Testis (tissue), 5 donors: ENCODE data around the gene OR10X1. TPM values are rescaled to one million over a fixed set of nuclear protein-coding genes. Genes with fewer than 3 reads are reported as not detected.

Experiments used
- DNase-seq: peaks from one replicate; pipeline ENCODE4 v3.0.0-alpha.2; 2019
- H3K27ac ChIP-seq, 2 donors: fragments of 200-600 bp; sonication (generic); one replicate each; pipeline ENCODE4 v1.5.1; 2019
- H3K27me3 ChIP-seq: fragments of 200-600 bp; sonication (generic); one replicate; pipeline ENCODE4 v1.5.1; 2019
- H3K36me3 ChIP-seq: fragments of 200-600 bp; sonication (generic); one replicate; pipeline ENCODE4 v1.5.1; 2017; ENCODE audit warnings: low read depth; ENCODE audit errors: missing control alignments
- H3K4me1 ChIP-seq: fragments of 200-600 bp; sonication (generic); one replicate; pipeline ENCODE4 v1.5.1; 2019
- H3K4me3 ChIP-seq, 2 donors: fragments of 200-600 bp; sonication (generic); one replicate each; pipeline ENCODE4 v1.5.1; 2017 to 2019
- H3K9me3 ChIP-seq: fragments of 200-600 bp; sonication (generic); one replicate; pipeline ENCODE4 v1.5.1; 2017
- CTCF ChIP-seq, 3 experiments: fragments of 450-650 bp in 2 of 3; fragments of 200-600 bp in 1 of 3; sonication (generic) in 1 of 3; IDR thresholded peaks; one replicate each; pipeline ENCODE4 v1.5.1; 2016 to 2019; ENCODE audit warnings: antibody characterized with exemption in 3 of 3, mild to moderate bottlenecking in 2 of 3, moderate library complexity in 1 of 3
- POLR2A ChIP-seq: fragments of 450-650 bp; IDR thresholded peaks from one replicate; pipeline ENCODE4 v1.6.1; 2017; ENCODE audit warnings: antibody characterized with exemption, mild to moderate bottlenecking, moderate library complexity
- WGBS, 2 donors: methylation state at CpG; one replicate each; pipeline ENCODE4 v1.1.5; 2018; 5-methylcytosine and 5-hydroxymethylcytosine counted together
- intact Hi-C: fragments of 100-400 bp; cut with DNase I; formaldehyde crosslinking; loops from one replicate; pipeline ENCODE4 v1.15.1; 2023; ENCODE audit warnings: low total_unique reads
- long read RNA-seq, 2 donors: transcript quantifications; one replicate each; lab custom pipeline, GENCODE V29; 2026
- polyA plus RNA-seq: library from polyadenylated mRNA; stranded (reverse); fragments of 350-450 nt; fragmentation: Illumina TruSeq; extraction: RNeasy Lipid Tissue Mini Kit (QIAGEN cat#74804); gene quantifications from one replicate; pipeline ENCODE4 v1.2.3, GENCODE V29; 2014; ENCODE audit warnings: low read depth, low replicate concordance; ENCODE audit not compliant: insufficient read depth
- total RNA-seq, 2 donors: library from RNA; depleted of rRNA; stranded (reverse); fragments of >200 nt; gene quantifications; one replicate each; pipeline ENCODE4 v1.2.3, GENCODE V29; 2016

OR10X1 gene
- total RNA-seq = not detected
- not detected for polyA plus RNA-seq
- long read RNA-seq, donor 1 = 0 reads
- long read RNA-seq, donor 2 = 0 reads

GRCh38 chr1:158579733-158580132 is at the start of gene OR10X1:
Gene OR10X1 (minus strand): TSS chr1:158579899. CDS start chr1:158579899, 0 bp downstream.
- no peaks in the 10 kb centered on the region for H3K9me3 ChIP-seq
- intact Hi-C loops = no loop called here
- no peak for DNase-seq
- H3K27me3 ChIP-seq = no peaks in the 10 kb centered on the region
- no peak for TF ChIP-seq CTCF (IDR thresholded peaks at IDR 0.05)
- TF ChIP-seq POLR2A = no peak
- no peaks in the 10 kb centered on the region for H3K36me3 ChIP-seq
- 85 to 94% methylated on average over 1 of the region's 1 CpG for WGBS, 2 donors
- H3K4me1 ChIP-seq = no peaks in the 10 kb centered on the region
- no peak within 1 kb of the TSS for H3K4me3 ChIP-seq
- no peak within 1 kb of the TSS for H3K27ac ChIP-seq

- WGBS, 2 donors = 91 to 97% methylated on average over 3 of the region's 3 CpGs
Measured at GRCh38 chr1:158613764-158614163, 34.1 kb upstream of the OR10X1 start.

GRCh38 chr1:158611916-158612315 is 32.2 kb upstream of the OR10X1 start:
- Histone ChIP-seq H3K36me3 (no peaks in the 10 kb centered on the region), H3K4me1 (no peaks in the 10 kb centered on the region), H3K4me3 (no peak overlapping the region), H3K27me3 (no peaks in the 10 kb centered on the region), H3K27ac (no peak overlapping the region), H3K9me3 (no peaks in the 10 kb centered on the region)
- WGBS, 2 donors = 68 to 77% methylated on average over 3 of the region's 3 CpGs
- intact Hi-C loops = no loop called here
- no peak for DNase-seq
- TF ChIP-seq POLR2A = no peak
- TF ChIP-seq CTCF (IDR thresholded peaks at IDR 0.05) = no peak

More at GRCh38 chr1:158613764-158614163, 34.1 kb upstream of the OR10X1 start:
- Histone ChIP-seq H3K4me1 (no peaks in the 10 kb centered on the region), H3K27me3 (no peaks in the 10 kb centered on the region), H3K4me3 (no peak overlapping the region), H3K27ac (no peak overlapping the region), H3K9me3 (no peaks in the 10 kb centered on the region), H3K36me3 (no peaks in the 10 kb centered on the region)
- TF ChIP-seq POLR2A (no peak), CTCF (IDR thresholded peaks at IDR 0.05) (no peak)
- intact Hi-C loops = no loop called here
- no peak for DNase-seq

GRCh38 chr1:158607296-158607695 is 27.6 kb upstream of the OR10X1 start:
- Histone ChIP-seq H3K27ac (no peak overlapping the region), H3K9me3 (no peaks in the 10 kb centered on the region), H3K36me3 (no peaks in the 10 kb centered on the region), H3K4me1 (no peaks in the 10 kb centered on the region), H3K27me3 (no peaks in the 10 kb centered on the region), H3K4me3 (no peak overlapping the region)
- 81 to 88% methylated on average over 1 of the region's 1 CpG for WGBS, 2 donors
- DNase-seq = no peak
- no peak for TF ChIP-seq POLR2A
- no peak for TF ChIP-seq CTCF (IDR thresholded peaks at IDR 0.05)
- intact Hi-C loops = no loop called here

GRCh38 chr1:158604968-158605367 is 25.3 kb upstream of the OR10X1 start, which contains the start of gene OR10Z1:
Gene OR10Z1 (plus strand): TSS chr1:158605268. CDS start chr1:158606439, 1,171 bp downstream.
- intact Hi-C loops = no loop called here
- no peak within 1 kb of the TSS for H3K4me3 ChIP-seq
- 93% methylated on average over 1 of the region's 1 CpG for WGBS, 2 donors

More at GRCh38 chr1:158604968-158605367, 25.3 kb upstream of the OR10X1 start, which contains the start of gene OR10Z1:
- Histone ChIP-seq H3K27me3 (no peaks in the 10 kb centered on the region), H3K27ac (no peak within 1 kb of the TSS), H3K9me3 (no peaks in the 10 kb centered on the region), H3K36me3 (no peaks in the 10 kb centered on the region), H3K4me1 (no peaks in the 10 kb centered on the region)
- no peak for DNase-seq
- TF ChIP-seq CTCF (IDR thresholded peaks at IDR 0.05) = no peak
- no peak for TF ChIP-seq POLR2A
